CD14-positive monocyte (primary cell): Measurements from ENCODE around the gene MLXIP. TPM values are rescaled to one million over a fixed set of nuclear protein-coding genes. Genes with fewer than 3 reads are reported as not detected.

Experiments
- DNase-seq, 3 donors: peaks; one replicate each; pipeline ENCODE4 v3.0.0-alpha.2; 2011 to 2022
- H2AFZ ChIP-seq: 2 replicates; pipeline ENCODE4 v1.6.0; 2012; ENCODE audit warnings: mild to moderate bottlenecking, low read depth, low read length, inconsistent platforms; ENCODE audit not compliant: insufficient read depth, poor library complexity, severe bottlenecking
- H3K27ac ChIP-seq, 2 donors: 1 replicate in 1 of 2; 2 replicates in 1 of 2; pipeline ENCODE4 v1.5.1; 2012 to 2013; ENCODE audit warnings: low read length in 2 of 2, control low read depth in 1 of 2, inconsistent platforms in 1 of 2, low read depth in 1 of 2, mild to moderate bottlenecking in 1 of 2
- H3K27me3 ChIP-seq, 2 donors: one replicate each; pipeline versions ENCODE4 v1.6.0 to v1.6.1; 2011 to 2013; ENCODE audit warnings: low read length in 2 of 2; ENCODE audit not compliant: control insufficient read depth in 2 of 2, insufficient read depth in 2 of 2
- H3K36me3 ChIP-seq, 2 donors: replicated peaks in 1 of 2; 1 replicate in 1 of 2; 2 replicates in 1 of 2; pipeline versions ENCODE4 v1.5.1 to v1.6.1; 2012 to 2013; ENCODE audit warnings: low read length in 2 of 2, control low read depth in 1 of 2, inconsistent platforms in 1 of 2, mild to moderate bottlenecking in 1 of 2; ENCODE audit not compliant: insufficient read depth in 2 of 2, control insufficient read depth in 1 of 2
- H3K4me1 ChIP-seq, 2 donors: 1 replicate in 1 of 2; 2 replicates in 1 of 2; pipeline versions ENCODE4 v1.5.1 to v1.6.1; 2012 to 2013; ENCODE audit warnings: low read length in 2 of 2, control low read depth in 1 of 2, inconsistent platforms in 1 of 2, mild to moderate bottlenecking in 1 of 2, moderate library complexity in 1 of 2; ENCODE audit not compliant: insufficient read depth in 2 of 2, control insufficient read depth in 1 of 2
- H3K4me2 ChIP-seq: replicated peaks from 2 replicates; pipeline ENCODE3; 2012; ENCODE audit warnings: low read length, moderate library complexity, mild to moderate bottlenecking; ENCODE audit not compliant: poor library complexity, severe bottlenecking; ENCODE audit errors: extremely low read depth
- H3K4me3 ChIP-seq, 3 experiments: fragments of 200-600 bp in 1 of 3; sonication (generic) in 1 of 3; replicated peaks in 1 of 3; 1 replicate in 2 of 3; 2 replicates in 1 of 3; pipeline ENCODE4 v1.5.1; 2011 to 2013; ENCODE audit warnings: low read length in 3 of 3, mild to moderate bottlenecking in 3 of 3, control low read depth in 2 of 3, low read depth in 2 of 3, inconsistent platforms in 1 of 3, moderate library complexity in 1 of 3
- H3K79me2 ChIP-seq: 2 replicates; pipeline ENCODE4 v1.6.0; 2012; ENCODE audit warnings: mild to moderate bottlenecking, control low read depth, inconsistent platforms, low read length, moderate library complexity; ENCODE audit not compliant: insufficient read depth
- H3K9ac ChIP-seq: 2 replicates; pipeline ENCODE4 v1.6.0; 2017; ENCODE audit warnings: low read length, mild to moderate bottlenecking; ENCODE audit not compliant: insufficient read depth, poor library complexity, severe bottlenecking
- H3K9me3 ChIP-seq, 2 donors: replicated peaks in 1 of 2; 1 replicate in 1 of 2; 2 replicates in 1 of 2; pipeline versions ENCODE4 v1.5.1 to v1.6.1; 2012 to 2013; ENCODE audit warnings: low read length in 2 of 2, control low read depth in 1 of 2; ENCODE audit not compliant: control insufficient read depth in 1 of 2, insufficient read depth in 1 of 2
- H4K20me1 ChIP-seq: 2 replicates; pipeline ENCODE4 v1.6.0; 2012; ENCODE audit warnings: mild to moderate bottlenecking, low read length, control low read depth, moderate library complexity; ENCODE audit not compliant: insufficient read depth
- H3K27ac Mint-ChIP-seq, 7 donors: one replicate each; pipeline ENCODE4 v1.8.0; 2020; ENCODE audit warnings: mild to moderate bottlenecking in 7 of 7, mixed read lengths in 7 of 7, moderate library complexity in 6 of 7, inconsistent platforms in 2 of 7
- H3K27me3 Mint-ChIP-seq, 3 donors: one replicate each; pipeline ENCODE4 v1.8.0; 2021 to 2022; ENCODE audit warnings: low read depth in 3 of 3, mild to moderate bottlenecking in 3 of 3, mixed read lengths in 3 of 3, moderate library complexity in 3 of 3, inconsistent platforms in 1 of 3
- H3K36me3 Mint-ChIP-seq, 2 donors: one replicate each; pipeline ENCODE4 v1.8.0; 2020; ENCODE audit warnings: mixed read lengths in 2 of 2, inconsistent platforms in 1 of 2, mild to moderate bottlenecking in 1 of 2
- H3K4me1 Mint-ChIP-seq: one replicate; pipeline ENCODE4 v1.8.0; 2020; ENCODE audit warnings: mild to moderate bottlenecking, mixed read lengths
- H3K4me3 Mint-ChIP-seq, 2 donors: one replicate each; pipeline ENCODE4 v1.8.0; 2020; ENCODE audit warnings: mild to moderate bottlenecking in 2 of 2, mixed read lengths in 2 of 2, moderate library complexity in 1 of 2
- H3K9me3 Mint-ChIP-seq, 7 donors: one replicate each; pipeline ENCODE4 v1.8.0; 2020 to 2022; ENCODE audit warnings: mixed read lengths in 7 of 7, mild to moderate bottlenecking in 6 of 7, moderate library complexity in 6 of 7, inconsistent platforms in 2 of 7
- CTCF ChIP-seq: fragments of 200-600 bp; IDR thresholded peaks from one replicate; pipeline ENCODE4 v1.8.0; 2022; ENCODE audit warnings: antibody characterized with exemption, mild to moderate bottlenecking
- WGBS: methylation state at CpG from one replicate; pipeline ENCODE4 v1.1.5; 2013; ENCODE audit warnings: missing lambda C conversion rate; ENCODE audit not compliant: insufficient coverage; 5-methylcytosine and 5-hydroxymethylcytosine counted together
- intact Hi-C, 2 donors: fragments of 100-400 bp; cut with micrococcal nuclease; formaldehyde crosslinking; loops; one replicate each; pipeline versions ENCODE4 v1.15.0 to v1.15.1; 2023
- polyA plus RNA-seq, 3 donors: library from polyadenylated mRNA; depleted of rRNA in 1 of 3; unstranded in 2 of 3; stranded (reverse) in 1 of 3; fragments of 300-500 nt in 2 of 3; fragments of >200 nt in 1 of 3; fragmentation: Illumina TruSeq in 2 of 3; gene quantifications; 1 replicate in 2 of 3; 2 replicates in 1 of 3; pipeline ENCODE4 v1.2.3, GENCODE V29; 2012 to 2021

MLXIP gene
- polyA plus RNA-seq, 3 donors = 4.5 to 44.8 (median 4.6) TPM

DNA sequence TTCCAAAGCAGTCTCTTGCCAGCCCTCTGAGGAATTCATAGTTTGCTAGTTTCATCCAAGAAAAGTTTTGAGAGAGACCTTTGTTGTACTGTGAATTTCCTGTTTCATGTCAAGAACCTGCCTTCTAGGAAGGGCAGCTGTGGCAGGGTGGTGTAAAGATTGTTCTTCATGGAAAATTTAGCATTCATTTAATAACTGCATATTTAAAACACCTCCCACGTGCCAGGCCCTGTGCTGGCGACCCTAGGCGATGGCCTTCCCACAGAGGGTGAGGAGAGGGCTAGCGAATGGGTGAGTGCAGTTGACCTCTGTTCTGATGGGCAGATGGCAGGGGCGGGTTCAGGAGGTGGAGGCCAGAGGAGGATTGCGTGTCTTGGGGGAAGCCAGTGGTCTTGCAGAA is 43.2 kb downstream of the MLXIP start:
- peak overlapping the region in 6 of 7 donors; percentile 26 to 80 (median 54) for H3K27ac Mint-ChIP-seq
- H3K27me3 Mint-ChIP-seq = no peaks in the 10 kb centered on the region

GRCh38 chr12:122123051-122123760 is 44.6 kb downstream of the MLXIP start:
- Mint-ChIP-seq H3K4me1 (peaks cover 37% of the 10 kb centered on the region), H3K9me3 (peaks cover 0 to 3% (median 0%) of the 10 kb centered on the region in 7 donors), H3K27me3 (no peaks in the 10 kb centered on the region), H3K4me3 (peak overlapping the region in 1 of 2 donors; percentile 69), H3K36me3 (peaks cover 20 to 23% of the 10 kb centered on the region in 2 donors), H3K27ac (peak overlapping the region in 6 of 7 donors; percentile 5 to 84 (median 66))
- Histone ChIP-seq H3K9ac (no peak overlapping the region), H3K79me2 (peaks cover 90% of the 10 kb centered on the region), H3K27ac (peak overlapping the region in 1 of 2 donors; percentile 40), H3K9me3 (no peaks in the 10 kb centered on the region), H3K4me2 (peak overlapping the region; percentile 37), H3K27me3 (no peaks in the 10 kb centered on the region), H3K4me1 (peaks cover 14% of the 10 kb centered on the region in 2 donors), H4K20me1 (peaks cover 94% of the 10 kb centered on the region), H3K36me3 (peaks cover 15 to 25% of the 10 kb centered on the region in 2 donors), H2AFZ (no peak overlapping the region), H3K4me3 (no peak overlapping the region)
- 13% methylated on average over 17 of the region's 22 CpGs for WGBS
- DNase-seq = peak; percentile 44 to 55 (median 52)
- peak; percentile 89 for TF ChIP-seq CTCF
- intact Hi-C loops = loop anchor here (1.0 to 2.0 kb wide), 2 partner anchors 68 to 69 kb away; no protein-coding TSS in a partner anchor

More for the DNA sequence above, 43.2 kb downstream of the MLXIP start:
- intact Hi-C loops = loop anchor here in 1 of 2 donors (2.0 kb wide), 1 partner anchor 67 kb away; no protein-coding TSS in a partner anchor
- peaks cover 94% of the 10 kb centered on the region for H4K20me1 ChIP-seq
- no peaks in the 10 kb centered on the region for H3K27me3 ChIP-seq
- DNase-seq = no peak
- peak overlapping the region in 1 of 2 donors; percentile 20 for H3K27ac ChIP-seq
- no peaks in the 10 kb centered on the region for H3K9me3 ChIP-seq
- peaks cover 5 to 25% of the 10 kb centered on the region in 2 donors for H3K36me3 ChIP-seq
- no peak for TF ChIP-seq CTCF
- H3K79me2 ChIP-seq = peaks cover 92% of the 10 kb centered on the region
- peaks cover 14% of the 10 kb centered on the region in 2 donors for H3K4me1 ChIP-seq
- H3K9ac ChIP-seq = no peak overlapping the region
- 89% methylated on average over 4 of the region's 6 CpGs for WGBS
- H3K4me3 ChIP-seq = no peak overlapping the region
- H3K4me2 ChIP-seq = no peak overlapping the region
- Mint-ChIP-seq H3K36me3 (peaks cover 18 to 21% of the 10 kb centered on the region in 2 donors), H3K9me3 (peaks cover 0 to 3% (median 0%) of the 10 kb centered on the region in 7 donors), H3K4me1 (peaks cover 37% of the 10 kb centered on the region), H3K4me3 (no peak overlapping the region)
- H2AFZ ChIP-seq = no peak overlapping the region
